Measurements from ENCODE around the gene UMPS.

DNA sequence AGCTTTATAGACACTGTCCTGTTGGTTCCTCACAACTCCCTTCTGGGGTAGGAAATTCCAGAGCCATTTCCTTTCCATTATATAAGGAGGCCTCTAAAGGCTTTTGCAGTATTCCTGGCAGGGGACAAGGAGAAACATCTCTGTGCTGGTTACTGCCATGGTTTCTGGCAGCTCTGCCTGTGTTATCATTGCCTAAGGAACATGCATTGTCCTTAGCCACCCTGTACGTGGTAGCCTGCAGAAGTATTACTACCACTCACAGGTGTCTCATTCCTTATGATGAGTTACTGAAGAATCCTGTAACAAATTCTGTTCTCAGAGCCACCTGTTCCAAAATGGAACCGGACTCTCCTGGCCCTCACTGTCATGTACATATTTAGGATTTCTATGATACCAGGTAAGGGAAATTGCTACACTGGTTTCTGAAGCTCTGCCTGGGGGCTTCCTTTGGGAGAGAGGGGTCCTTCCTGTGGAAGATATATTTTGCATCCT, 58.0 kb downstream of the UMPS start:
- TF ChIP-seq, protein P1, sequence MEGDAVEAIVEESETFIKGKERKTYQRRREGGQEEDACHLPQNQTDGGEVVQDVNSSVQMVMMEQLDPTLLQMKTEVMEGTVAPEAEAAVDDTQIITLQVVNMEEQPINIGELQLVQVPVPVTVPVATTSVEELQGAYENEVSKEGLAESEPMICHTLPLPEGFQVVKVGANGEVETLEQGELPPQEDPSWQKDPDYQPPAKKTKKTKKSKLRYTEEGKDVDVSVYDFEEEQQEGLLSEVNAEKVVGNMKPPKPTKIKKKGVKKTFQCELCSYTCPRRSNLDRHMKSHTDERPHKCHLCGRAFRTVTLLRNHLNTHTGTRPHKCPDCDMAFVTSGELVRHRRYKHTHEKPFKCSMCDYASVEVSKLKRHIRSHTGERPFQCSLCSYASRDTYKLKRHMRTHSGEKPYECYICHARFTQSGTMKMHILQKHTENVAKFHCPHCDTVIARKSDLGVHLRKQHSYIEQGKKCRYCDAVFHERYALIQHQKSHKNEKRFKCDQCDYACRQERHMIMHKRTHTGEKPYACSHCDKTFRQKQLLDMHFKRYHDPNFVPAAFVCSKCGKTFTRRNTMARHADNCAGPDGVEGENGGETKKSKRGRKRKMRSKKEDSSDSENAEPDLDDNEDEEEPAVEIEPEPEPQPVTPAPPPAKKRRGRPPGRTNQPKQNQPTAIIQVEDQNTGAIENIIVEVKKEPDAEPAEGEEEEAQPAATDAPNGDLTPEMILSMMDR (IDR thresholded peaks at IDR 0.05) = no peak
- TF ChIP-seq POLR2A (IDR thresholded peaks at IDR 0.05) (no peak), EP300 (IDR thresholded peaks at IDR 0.05) (no peak)

Data from ovary (tissue), 3 donors.